Measurements from ENCODE around the gene MFSD8.
"Not testable (repeated sequence)": the region's sequence is repeated elsewhere in the genome, so short reads cannot be mapped to it uniquely, and the experiment has no call there.

GRCh38 chr4:127970925-127971324 is 6.0 kb upstream of the MFSD8 start:
- TF ChIP-seq, protein P1, sequence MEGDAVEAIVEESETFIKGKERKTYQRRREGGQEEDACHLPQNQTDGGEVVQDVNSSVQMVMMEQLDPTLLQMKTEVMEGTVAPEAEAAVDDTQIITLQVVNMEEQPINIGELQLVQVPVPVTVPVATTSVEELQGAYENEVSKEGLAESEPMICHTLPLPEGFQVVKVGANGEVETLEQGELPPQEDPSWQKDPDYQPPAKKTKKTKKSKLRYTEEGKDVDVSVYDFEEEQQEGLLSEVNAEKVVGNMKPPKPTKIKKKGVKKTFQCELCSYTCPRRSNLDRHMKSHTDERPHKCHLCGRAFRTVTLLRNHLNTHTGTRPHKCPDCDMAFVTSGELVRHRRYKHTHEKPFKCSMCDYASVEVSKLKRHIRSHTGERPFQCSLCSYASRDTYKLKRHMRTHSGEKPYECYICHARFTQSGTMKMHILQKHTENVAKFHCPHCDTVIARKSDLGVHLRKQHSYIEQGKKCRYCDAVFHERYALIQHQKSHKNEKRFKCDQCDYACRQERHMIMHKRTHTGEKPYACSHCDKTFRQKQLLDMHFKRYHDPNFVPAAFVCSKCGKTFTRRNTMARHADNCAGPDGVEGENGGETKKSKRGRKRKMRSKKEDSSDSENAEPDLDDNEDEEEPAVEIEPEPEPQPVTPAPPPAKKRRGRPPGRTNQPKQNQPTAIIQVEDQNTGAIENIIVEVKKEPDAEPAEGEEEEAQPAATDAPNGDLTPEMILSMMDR (IDR thresholded peaks at IDR 0.05; ENCODE audit: low read depth, low read length, poor library complexity, severe bottlenecking), result not testable (repeated sequence)
- not testable (repeated sequence) for TF ChIP-seq EZH2phosphoT487 (IDR thresholded peaks at IDR 0.05; ENCODE audit: borderline replicate concordance, low read length)

All from DOHH2 (cell line).